LNCAP (cell line): ENCODE measurements around the gene PHC2.

Experiments
- TF ChIP-seq, protein P1 (sequence below): fragments of 450-650 bp; IDR thresholded peaks from 2 replicates; pipeline ENCODE4 v1.5.1; 2017; ENCODE audit warnings: mild to moderate bottlenecking

The PHC2 gene

DNA sequence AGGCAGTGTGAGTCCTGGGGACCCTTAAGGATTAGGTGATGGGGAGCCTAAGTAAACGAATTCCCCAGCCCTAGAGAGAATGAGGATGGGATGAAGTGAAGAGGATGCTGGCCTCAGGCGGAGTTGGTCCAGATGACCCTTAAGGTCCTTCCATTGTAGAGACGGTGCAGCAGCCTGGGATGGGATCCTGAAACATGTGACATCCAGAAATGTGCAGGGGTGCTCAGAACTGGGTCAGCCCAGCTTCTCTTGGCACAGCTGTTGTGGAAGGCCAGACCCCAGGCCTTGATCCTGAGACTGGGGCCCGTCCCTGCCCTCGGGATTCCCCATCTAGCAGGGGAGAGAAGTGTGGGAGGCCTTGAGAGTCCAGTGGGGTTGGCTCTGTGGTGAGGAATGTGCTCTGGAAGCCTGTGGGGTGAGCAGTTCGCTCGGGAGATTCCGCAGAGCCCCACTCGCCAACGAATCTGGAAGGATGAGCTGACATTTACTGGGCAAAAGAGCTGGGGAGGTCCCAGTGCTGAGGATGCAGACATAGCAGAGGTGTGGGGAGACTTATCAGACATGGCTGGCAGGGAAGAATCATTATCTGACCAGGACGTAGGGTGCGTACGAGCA, 138.1 kb downstream of the PHC2 start:
- TF ChIP-seq, protein P1, sequence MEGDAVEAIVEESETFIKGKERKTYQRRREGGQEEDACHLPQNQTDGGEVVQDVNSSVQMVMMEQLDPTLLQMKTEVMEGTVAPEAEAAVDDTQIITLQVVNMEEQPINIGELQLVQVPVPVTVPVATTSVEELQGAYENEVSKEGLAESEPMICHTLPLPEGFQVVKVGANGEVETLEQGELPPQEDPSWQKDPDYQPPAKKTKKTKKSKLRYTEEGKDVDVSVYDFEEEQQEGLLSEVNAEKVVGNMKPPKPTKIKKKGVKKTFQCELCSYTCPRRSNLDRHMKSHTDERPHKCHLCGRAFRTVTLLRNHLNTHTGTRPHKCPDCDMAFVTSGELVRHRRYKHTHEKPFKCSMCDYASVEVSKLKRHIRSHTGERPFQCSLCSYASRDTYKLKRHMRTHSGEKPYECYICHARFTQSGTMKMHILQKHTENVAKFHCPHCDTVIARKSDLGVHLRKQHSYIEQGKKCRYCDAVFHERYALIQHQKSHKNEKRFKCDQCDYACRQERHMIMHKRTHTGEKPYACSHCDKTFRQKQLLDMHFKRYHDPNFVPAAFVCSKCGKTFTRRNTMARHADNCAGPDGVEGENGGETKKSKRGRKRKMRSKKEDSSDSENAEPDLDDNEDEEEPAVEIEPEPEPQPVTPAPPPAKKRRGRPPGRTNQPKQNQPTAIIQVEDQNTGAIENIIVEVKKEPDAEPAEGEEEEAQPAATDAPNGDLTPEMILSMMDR = no peak

DNA sequence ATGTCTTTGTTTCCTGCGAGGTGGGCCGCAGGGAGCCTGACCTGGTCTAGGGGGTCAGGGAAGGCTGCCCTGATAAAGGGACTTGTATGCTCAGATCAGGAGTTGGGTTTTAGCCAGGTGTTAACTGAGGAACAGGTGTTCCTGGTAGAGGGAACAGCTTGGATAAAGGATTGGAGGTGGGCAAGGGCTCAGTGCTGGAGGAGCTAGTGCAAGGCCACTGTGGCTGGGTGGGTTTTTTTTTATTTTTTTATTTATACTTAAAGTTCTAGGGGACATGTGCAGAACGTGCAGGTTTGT, 141.1 kb downstream of the PHC2 start:
- TF ChIP-seq, protein P1 = no peak

DNA sequence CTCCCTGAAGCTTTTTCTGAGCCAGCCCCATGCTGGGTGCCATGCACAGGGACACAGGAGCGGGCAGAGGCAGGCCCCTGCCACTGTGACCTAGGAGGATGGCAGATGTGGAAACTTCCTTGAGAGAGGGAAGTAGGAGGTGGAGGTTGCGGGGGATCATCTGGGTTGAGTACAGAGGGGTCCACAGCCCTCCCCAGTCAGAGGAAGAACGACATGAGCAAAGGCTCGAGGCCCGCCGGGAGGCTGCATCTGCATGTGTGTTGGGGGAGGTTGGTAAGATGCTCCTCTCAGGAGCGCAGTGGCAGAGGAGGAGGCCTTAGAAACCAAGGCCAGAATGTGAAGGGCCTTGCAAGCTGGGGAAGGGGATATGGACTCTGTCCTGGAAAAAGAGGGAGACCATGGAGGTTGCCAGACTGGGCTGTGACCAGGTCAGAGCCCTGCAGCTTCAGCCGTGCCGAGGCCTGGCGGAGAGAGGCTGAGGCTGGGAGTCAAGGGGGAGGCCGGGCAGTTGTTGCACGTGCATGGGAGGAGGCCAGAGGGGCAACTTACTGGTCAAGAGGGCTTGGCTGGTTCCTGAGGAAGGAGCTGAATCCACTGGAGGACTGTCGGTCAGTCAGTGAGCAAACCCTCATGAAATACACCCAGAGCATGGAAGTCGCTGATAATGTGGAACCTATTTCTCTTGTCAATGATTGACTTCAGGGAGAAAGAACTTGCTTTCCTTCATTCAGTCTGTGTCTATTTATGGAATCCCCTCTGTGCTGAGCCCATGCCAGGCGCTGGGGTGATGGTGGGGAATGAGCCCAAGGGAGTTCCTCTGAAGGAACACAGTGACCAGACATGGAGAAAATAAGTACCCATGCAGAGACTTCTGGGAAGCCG, 141.7 kb downstream of the PHC2 start:
- TF ChIP-seq, protein P1 = no peak

DNA sequence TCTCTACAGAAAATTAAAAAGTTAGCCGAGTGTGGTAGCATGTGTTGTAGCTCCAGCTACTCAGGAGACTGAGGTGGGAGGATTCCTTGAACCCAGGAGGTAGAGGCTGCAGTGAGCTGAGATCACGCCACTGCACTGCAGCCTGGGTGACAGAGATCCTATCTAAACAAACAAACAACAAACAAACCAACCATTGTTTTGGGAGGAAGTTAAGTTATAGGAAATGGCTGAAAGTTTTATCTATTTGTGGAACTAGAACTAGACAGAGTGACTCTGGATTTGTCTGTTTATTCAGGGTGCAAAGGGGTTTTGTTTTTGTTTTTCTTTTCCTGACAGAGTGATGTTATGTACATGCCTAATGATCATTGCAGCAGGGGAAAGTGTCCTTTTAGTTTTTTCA, 143.6 kb downstream of the PHC2 start:
- TF ChIP-seq, protein P1 = no peak

DNA sequence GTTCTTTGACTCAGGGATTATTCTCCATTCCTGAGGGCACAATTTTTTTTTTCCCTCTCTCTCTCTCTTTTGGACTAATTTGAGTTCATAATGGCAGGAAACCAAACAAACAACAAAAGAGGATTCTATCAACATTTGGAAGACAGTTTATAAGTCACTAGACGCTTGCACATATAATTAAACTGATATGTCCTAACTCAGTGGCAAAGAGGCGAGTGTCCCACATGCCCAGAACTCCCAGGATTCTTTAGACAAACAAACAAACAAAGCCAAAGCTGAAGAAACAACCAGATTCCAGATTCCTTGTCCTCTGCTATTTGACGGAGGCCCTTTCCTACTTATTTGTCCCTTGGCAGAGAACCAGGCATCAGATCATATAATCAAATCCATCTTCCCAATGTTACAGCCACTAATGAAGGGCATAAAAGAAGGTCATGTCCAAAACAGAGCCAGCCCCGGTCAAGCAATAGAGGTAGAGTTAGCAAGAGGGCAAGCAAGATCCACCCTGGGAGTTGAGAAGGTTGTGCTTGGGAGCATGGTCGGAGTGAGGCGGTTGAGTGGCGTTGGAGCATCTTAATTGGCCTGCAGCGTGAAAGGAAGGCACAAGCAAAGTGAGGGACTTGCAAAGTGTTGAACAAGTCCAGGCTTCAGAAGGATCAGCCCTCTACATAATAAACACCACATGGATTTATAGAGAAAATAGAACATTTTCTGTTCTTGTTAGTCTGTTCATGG, 144.3 kb downstream of the PHC2 start:
- TF ChIP-seq, protein P1 = no peak

DNA sequence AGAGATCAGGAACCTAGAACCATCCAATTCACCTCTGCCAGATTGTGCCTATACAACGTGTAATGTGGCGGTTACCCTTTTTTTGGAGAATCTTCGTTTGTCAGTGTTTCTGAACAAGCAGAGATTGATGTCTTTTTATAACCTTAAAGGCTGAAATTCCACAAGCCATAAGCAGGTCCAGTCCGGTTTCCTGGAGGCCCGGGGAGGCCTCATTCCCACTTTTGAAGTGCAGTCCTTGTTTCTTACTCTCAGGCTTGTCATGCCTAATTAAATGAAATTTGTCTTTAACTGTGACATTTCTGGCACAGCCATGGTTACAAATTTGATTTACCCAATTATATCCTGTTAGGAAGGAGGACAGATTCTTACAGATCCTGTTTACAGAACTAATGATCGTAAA, 146.8 kb downstream of the PHC2 start:
- TF ChIP-seq, protein P1 = no peak

DNA sequence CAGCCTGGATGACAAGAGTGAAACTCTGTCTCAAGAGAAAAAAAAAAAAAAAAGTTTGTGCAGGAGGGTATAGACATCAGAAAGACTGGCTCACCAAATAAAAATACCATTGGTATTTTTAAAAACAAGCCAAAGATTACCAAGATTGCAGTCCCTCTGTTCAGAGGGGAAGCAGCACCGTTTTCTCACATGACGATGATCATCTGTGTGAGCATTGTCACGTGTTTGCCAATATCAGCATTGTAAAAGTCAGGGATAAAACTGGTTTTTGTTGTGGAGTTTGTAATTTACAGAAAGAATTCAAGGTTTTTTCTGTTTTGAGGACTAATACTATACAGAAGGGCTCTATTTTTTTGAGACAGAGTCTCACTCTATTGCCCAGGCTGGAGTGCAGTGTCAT, 148.1 kb downstream of the PHC2 start:
- TF ChIP-seq, protein P1 = no peak
